ENCODE results near the gene CAMTA1.

CAMTA1 gene

DNA sequence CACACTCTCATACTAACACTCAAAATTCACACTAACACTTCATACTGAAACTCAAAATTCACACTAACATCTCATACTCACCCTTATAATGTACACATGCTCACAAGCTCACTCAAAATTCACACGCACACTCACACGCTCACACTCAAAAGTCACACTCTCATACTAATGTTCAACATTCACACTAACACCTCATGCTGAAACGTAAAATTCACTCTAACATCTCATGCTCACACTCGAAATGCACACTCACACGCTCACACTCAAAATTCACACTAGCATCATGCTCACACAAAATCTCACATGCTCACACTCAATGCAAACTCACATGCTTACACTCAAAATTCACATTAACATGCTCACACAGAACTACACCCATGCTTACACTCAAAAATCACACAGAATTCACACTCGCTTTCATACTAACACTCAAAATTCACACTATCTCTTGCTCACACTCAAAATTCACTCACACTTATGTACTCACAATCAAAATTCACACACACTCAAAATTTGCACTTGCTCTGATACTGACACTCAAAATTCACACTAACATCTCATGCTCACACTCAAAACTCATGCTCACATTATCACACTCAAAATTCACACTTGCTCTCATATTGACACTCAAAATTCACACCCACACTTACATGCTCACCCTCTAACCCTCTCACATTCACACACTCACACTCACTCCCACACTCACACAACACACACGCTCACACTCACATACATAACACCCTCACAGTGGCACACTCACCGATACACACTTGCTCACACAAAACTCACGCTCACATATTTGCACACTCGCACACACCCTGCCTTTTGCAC is 721.4 kb downstream of the CAMTA1 start:
- TF ChIP-seq, protein P1, sequence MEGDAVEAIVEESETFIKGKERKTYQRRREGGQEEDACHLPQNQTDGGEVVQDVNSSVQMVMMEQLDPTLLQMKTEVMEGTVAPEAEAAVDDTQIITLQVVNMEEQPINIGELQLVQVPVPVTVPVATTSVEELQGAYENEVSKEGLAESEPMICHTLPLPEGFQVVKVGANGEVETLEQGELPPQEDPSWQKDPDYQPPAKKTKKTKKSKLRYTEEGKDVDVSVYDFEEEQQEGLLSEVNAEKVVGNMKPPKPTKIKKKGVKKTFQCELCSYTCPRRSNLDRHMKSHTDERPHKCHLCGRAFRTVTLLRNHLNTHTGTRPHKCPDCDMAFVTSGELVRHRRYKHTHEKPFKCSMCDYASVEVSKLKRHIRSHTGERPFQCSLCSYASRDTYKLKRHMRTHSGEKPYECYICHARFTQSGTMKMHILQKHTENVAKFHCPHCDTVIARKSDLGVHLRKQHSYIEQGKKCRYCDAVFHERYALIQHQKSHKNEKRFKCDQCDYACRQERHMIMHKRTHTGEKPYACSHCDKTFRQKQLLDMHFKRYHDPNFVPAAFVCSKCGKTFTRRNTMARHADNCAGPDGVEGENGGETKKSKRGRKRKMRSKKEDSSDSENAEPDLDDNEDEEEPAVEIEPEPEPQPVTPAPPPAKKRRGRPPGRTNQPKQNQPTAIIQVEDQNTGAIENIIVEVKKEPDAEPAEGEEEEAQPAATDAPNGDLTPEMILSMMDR (IDR thresholded peaks at IDR 0.05; ENCODE audit: control insufficient read depth, insufficient read depth, low read depth, low read length, missing control alignments): no peak
- no peak overlapping the region for H3K4me3 ChIP-seq (ENCODE audit: control insufficient read depth, low read depth, low read length)
- no peak for DNase-seq (ENCODE audit: low read depth)

DNA sequence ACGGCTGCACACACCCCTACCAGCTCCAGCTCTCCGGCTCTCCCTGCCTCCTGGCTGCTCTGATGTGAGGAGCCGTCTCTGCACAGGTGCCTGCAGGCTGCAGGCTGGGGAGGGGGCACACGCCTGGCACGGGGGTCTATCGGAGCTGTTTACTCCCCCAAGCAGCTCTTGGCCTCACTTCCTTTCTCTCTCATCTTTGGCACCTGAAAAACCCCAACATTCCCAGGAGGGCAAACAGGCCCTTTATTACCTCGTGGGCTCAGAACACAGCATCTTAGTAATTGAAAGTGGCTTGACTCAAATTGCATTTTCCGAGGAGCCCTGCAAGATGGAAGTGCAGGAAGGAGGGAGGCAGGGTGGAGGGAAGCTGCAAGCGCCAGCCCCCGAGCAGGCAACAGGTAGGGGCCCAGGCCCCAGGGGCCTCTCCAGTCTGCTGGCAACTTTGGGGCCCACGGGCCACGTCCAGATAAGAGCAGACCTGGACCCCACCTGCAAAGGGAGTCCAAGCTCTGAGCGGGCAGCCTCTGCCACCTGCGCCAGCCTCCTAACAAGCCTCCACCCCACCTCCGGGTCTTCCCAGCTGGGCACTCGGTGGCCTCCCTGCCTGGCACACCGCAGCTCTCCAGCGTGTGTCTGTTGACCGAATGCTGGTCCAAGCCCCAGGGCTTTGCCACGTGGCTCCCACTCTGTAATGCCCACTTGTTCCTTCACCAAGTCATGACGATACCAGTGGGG is 722.2 kb downstream of the CAMTA1 start:
- no peak for DNase-seq (ENCODE audit: low read depth)
- no peak overlapping the region for H3K4me3 ChIP-seq (ENCODE audit: control insufficient read depth, low read depth, low read length)
- TF ChIP-seq, protein P1 (IDR thresholded peaks at IDR 0.05; ENCODE audit: control insufficient read depth, insufficient read depth, low read depth, low read length, missing control alignments): no peak

DNA sequence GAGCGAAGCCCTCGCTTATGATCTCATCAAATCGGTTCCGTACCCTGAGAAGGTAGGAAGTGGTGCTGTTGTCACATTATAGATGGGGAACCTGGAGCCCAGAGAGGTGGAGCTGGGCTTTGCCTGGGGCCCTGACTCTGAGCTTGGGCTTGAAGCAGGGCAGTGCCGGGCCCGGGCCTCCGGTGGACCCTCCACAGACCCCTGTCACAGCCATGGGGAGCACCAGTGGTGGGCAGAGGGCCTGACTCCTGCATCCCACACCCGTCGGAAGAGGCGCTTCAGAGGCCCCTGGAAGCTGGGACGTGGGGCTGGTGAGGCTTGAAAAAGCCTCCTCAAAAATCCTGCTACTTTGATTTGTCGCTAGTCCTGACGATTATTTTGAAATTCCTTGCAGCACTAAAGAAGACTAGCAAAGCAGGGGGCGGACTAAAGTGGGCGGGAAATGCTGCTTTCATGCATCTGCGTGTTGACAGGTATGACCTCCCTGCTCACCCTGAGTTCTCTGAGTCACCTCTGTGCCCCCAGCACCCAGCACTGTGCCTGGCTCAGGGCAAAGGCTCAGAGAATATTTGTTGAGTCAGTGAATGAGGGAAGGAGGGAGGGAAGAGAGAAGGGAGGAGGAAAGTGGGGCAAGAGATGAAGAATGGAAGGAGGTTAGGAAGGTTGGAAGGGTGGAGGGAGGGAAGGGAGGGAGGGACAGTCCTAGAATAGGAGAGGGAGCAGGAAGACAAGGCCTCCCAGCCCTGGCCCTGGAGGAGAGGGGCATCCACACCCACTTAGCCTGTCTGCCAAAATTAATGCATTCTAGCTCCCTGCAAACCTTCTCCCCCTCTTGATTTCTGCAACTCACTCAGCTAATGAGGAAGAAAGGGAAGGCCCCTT is 723.0 kb downstream of the CAMTA1 start:
- DNase-seq (ENCODE audit: low read depth): no peak
- no peak overlapping the region for H3K4me3 ChIP-seq (ENCODE audit: control insufficient read depth, low read depth, low read length)
- TF ChIP-seq, protein P1 (IDR thresholded peaks at IDR 0.05; ENCODE audit: control insufficient read depth, insufficient read depth, low read depth, low read length, missing control alignments): no peak

DNA sequence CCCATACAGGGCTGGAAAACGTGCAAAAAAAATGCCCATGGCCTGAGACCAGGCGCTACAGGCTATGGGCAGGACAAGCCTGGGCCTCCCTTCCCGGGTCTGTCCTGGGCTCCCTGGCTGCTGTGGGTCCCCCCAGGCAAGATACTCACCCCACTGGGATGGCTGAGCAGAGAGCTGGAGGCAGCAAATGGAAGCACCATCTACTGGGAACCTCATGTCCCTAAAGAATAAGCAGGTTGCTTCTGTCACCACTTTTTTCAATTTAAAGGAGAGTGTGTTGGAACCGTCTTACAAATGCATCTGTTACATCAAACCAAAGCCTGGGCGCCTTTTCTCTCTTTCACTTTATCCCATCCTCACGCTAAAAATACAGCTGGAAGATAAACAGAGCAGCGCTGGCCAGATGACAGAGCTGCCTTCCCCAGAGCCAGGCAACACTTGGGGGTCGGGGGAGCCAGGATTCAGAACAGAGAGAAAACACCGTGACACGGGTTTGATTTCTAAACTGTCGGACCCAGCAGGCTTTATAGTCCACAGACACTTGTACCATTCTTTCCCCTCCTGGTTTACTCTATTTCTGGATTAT is 723.8 kb downstream of the CAMTA1 start:
- H3K4me3 ChIP-seq (ENCODE audit: control insufficient read depth, low read depth, low read length): no peak overlapping the region
- DNase-seq (ENCODE audit: low read depth): no peak
- TF ChIP-seq, protein P1 (IDR thresholded peaks at IDR 0.05; ENCODE audit: control insufficient read depth, insufficient read depth, low read depth, low read length, missing control alignments): no peak

DNA sequence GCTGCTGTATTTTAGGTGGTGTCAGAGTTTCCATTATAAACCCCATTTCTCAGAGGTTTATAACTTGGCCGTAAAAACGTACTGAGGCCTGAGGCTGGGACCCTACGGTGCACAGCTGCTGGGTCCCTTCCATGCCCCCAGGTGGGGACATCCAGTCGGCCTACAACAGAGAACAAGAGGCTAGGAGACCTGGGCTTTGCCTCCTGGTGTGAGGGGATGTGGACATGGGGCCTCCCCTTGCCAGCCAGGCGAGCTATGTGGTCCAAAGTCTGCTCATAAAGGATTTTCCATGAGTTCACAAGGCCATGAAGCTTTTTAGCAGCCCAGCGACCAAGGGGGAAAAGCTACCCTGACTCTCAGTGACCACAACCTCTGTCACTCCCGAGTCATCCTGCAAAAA is 724.3 kb downstream of the CAMTA1 start:
- TF ChIP-seq, protein P1 (IDR thresholded peaks at IDR 0.05; ENCODE audit: control insufficient read depth, insufficient read depth, low read depth, low read length, missing control alignments): no peak
- no peak for DNase-seq (ENCODE audit: low read depth)
- H3K4me3 ChIP-seq (ENCODE audit: control insufficient read depth, low read depth, low read length): no peak overlapping the region

DNA sequence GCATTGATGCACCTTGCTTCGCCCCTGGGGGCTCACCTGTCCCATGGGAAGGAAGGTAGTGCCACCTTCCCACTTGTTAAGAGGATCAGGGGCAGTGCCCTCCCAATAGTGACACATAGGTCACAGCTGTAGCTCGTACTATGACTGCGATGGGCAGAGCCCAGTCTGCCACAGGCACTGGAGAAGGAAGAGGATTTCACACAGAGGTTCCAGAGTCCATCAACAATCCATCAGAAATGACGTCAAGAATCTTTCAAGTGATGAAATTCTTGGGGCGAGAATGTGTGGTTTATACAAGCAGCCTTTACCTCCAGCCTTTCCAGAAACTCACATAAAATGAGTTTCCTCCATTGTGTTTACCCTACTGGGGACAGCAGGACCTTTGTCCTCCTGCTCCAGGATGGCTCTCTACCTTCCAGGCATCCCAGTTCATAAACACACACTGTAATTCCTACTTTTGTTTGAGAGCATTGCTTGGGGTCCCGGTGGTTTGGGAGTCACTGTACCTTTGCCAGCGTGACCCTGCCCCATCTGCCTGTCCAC is 725.2 kb downstream of the CAMTA1 start:
- TF ChIP-seq, protein P1 (IDR thresholded peaks at IDR 0.05; ENCODE audit: control insufficient read depth, insufficient read depth, low read depth, low read length, missing control alignments): no peak
- DNase-seq (ENCODE audit: low read depth): no peak
- H3K4me3 ChIP-seq (ENCODE audit: control insufficient read depth, low read depth, low read length): no peak overlapping the region

All from AG09309 (cell line).